ENCODE results near the gene MOBP.

MOBP gene

DNA sequence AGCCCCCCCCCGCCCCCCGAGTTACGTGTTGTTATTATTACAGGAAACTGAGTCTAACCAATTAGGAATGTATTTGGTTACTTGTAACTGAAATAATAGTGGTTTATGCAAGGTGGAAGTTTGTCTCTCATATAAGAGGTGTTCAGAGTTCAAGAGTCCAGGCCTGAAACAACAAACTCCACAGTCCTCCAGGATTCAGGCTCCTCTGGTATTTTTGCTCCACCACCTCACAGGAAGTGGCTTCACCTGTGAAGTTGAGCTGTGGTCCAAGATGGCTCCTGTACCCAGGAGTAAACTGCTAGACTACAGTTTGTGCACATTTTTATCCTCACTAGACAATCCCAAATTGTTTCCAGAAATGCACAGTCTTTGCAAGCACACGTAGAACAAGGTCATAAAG lies 27.3 kb downstream of the MOBP start:
- in situ Hi-C loops (cut with MboI; ENCODE audit: low sequenced_read_pairs), result no loop called here

DNA sequence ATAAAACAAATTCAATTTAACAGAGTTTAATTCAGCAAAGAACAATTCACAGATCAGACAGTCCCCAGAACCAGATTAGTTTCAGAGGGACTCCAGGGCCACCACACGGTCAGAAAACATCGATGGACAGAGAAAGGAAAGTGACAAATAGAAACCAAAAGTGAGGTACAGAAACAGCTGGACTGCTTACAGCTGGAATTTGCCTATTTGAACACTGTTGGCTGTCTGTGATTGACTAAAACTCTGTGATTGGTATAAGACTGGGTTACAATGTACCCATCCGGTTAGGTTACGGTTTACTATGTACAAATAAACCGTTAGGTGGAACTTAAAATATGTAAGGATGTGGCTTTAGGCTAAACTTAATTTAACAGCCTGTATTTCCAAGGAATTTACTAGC lies 30.3 kb downstream of the MOBP start:
- in situ Hi-C loops (cut with MboI; ENCODE audit: low sequenced_read_pairs), result no loop called here

GRCh38 chr3:39499651-39500273 lies 32.3 kb downstream of the MOBP start:
- in situ Hi-C loops (cut with MboI; ENCODE audit: low sequenced_read_pairs), result no loop called here

DNA sequence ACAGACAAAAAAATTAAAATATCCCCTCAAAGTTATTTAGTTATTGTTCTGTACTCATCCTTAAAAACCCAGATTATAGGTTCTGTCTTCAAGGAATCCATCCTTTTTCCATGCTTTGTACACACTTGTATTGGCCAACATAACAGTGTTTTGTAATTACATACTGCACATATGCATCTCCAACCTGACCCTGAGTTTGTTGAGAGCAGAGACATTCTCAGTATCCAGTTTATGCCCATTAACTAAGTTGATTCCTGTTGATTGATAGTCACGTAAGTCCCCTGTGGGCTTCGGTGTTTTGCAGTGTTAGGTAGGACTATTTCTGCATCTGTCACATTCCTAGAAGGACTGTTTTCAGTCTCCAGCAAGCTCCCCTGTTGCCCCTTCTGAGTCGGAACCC lies 33.6 kb downstream of the MOBP start:
- in situ Hi-C loops (cut with MboI; ENCODE audit: low sequenced_read_pairs), result no loop called here

- in situ Hi-C loops (cut with MboI; ENCODE audit: low sequenced_read_pairs), result no loop called here
Observed at GRCh38 chr3:39501968-39502837, 34.7 kb downstream of the MOBP start.

DNA sequence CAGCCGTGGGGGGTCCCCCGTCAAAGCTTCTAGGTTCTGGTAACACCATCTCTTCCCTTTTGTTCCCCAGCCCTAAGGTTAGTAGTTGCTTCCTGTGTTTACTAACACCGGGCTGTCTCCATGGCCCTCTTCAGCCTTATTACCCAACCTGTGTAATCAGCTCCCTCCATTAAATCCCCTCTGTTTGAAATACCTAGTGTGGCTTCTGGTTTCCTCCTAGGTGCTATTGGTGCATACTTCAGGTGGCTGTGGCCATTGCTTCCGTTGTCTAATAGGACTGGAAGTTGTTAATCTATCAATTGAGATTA lies 35.3 kb downstream of the MOBP start:
- in situ Hi-C loops (cut with MboI; ENCODE audit: low sequenced_read_pairs), result no loop called here

DNA sequence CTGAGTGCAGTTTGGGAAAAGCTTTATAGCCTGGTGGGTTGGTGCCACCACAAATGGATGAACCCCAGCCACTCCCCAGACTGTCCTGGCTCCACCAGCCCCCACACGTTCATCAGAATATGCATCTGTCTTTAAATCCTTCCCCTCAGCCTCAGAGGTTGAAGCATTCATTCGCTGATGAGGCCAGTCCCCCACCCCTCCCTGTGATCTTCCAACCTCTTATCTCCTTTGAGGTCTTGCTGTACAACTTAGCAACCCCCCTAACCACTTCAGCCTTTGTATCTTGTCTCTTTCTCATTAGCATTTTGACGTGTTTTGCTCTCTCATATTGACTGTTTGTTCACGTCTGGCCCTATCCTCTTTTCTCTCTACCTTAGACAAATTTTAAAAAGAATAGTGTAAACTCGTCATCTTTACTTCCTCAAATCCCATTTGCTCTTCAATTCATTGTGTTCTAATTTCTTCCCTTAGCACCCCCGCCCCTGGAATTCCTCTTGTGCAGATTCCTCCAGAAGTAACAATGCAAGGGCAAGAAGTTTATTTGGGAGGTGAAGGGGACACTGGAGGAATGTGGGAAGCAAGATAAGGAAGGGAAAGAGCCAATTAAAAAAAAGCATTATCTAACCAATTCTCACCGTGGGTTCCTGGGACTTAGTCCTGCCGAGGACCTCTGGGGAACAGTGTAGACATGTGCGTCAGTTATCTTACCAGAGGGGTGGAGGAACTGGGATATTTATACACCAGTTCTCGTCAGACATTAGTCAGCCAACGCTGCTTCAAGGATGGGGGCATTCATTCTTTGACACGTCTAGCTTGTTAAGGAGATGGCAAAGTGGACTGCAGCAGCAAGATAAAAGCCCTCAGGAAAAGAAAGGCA lies 38.6 kb downstream of the MOBP start:
- in situ Hi-C loops (cut with MboI; ENCODE audit: low sequenced_read_pairs), result no loop called here

- in situ Hi-C loops (cut with MboI; ENCODE audit: low sequenced_read_pairs), result no loop called here
Observed at GRCh38 chr3:39506863-39507262, 39.4 kb downstream of the MOBP start.

GRCh38 chr3:39513791-39514369 lies 46.4 kb downstream of the MOBP start:
- in situ Hi-C loops (cut with MboI; ENCODE audit: low sequenced_read_pairs), result no loop called here

- in situ Hi-C loops (cut with MboI; ENCODE audit: low sequenced_read_pairs), result no loop called here
Observed at GRCh38 chr3:39515681-39516441, 48.4 kb downstream of the MOBP start.

- in situ Hi-C loops (cut with MboI; ENCODE audit: low sequenced_read_pairs), result no loop called here
Observed at GRCh38 chr3:39519103-39519502, 51.6 kb downstream of the MOBP start.

GRCh38 chr3:39519554-39520288 lies 52.2 kb downstream of the MOBP start:
- in situ Hi-C loops (cut with MboI; ENCODE audit: low sequenced_read_pairs), result no loop called here

DNA sequence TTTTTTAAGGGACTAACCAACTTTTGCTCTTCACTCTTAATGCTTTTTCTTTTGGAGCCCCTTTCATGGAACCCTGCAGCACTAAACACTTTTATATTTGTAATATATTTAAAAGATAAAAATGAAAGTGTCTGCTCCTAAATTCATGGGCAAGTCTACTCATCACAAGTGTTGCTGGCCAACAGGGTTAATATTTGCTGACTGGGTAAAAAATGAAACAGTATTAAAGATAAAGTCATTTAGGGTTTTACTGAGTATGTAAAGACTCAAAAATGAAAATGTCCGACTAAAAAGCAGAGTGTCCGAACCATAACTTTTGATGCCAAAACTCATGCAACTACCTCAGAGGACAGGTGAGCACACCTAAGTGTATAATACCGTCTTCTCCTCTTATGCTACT lies 54.0 kb downstream of the MOBP start:
- in situ Hi-C loops (cut with MboI; ENCODE audit: low sequenced_read_pairs), result no loop called here

- in situ Hi-C loops (cut with MboI; ENCODE audit: low sequenced_read_pairs), result no loop called here
Observed at GRCh38 chr3:39524107-39524506, 56.6 kb downstream of the MOBP start.

DNA sequence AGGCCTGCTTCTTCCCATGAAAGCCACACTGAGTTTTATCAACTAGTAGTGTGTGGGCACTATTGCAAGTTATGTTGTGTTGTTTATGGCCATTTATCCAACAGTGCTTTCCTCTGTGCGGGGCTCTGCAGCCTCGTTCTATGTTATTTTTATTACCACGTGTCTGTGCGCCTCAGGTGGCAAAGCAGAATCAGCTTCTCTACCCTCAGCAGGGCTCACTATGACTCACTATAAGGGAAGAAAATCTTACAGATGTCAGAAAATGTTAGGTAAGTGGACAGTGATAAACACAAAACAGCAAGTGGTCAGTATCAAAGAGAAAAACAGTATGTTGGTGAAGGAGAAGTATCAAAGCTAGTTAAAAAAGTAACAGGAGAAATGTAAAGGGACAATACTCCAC lies 61.4 kb downstream of the MOBP start:
- in situ Hi-C loops (cut with MboI; ENCODE audit: low sequenced_read_pairs), result no loop called here

GRCh38 chr3:39529577-39529976 lies 62.1 kb downstream of the MOBP start:
- in situ Hi-C loops (cut with MboI; ENCODE audit: low sequenced_read_pairs), result no loop called here

- in situ Hi-C loops (cut with MboI; ENCODE audit: low sequenced_read_pairs), result no loop called here
Observed at GRCh38 chr3:39531066-39531465, 63.6 kb downstream of the MOBP start.

DNA sequence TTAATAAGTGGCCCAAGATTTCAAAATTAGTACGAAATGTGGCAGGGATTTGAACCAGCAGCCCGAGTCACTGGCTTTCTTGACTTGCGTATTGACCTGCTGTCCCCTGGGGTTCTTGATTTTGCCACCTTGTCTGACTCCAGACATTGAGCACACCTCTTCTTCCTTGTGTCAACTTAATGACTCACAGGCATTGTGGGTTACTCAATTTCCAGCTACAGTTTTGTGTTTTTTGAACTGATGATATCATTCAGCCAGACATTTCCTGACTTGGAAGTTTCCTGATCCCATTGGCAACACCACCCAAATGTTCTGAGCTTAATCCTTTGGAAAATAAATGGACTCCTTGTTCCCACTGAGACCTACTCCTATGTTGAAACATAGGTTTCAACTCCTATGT lies 64.2 kb downstream of the MOBP start:
- in situ Hi-C loops (cut with MboI; ENCODE audit: low sequenced_read_pairs), result no loop called here

- in situ Hi-C loops (cut with MboI; ENCODE audit: low sequenced_read_pairs), result no loop called here
Observed at GRCh38 chr3:39532777-39533176, 65.3 kb downstream of the MOBP start.

DNA sequence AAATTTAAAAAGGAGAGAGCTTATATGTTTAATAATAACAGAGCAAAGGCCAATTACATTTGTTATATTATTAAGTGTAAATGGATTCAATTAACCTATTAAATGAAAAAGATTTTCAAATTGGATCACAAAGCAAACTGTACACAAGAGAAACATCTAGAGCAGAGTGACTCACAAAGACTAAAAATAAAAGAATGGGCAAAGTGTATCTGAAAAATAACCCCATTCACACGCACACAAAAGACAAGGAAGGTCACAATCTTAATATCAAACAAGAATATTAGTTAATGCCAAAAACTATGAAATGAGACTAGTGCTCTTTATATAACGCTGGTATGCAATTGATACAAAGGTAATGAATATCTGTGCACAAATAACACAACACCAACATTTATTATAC lies 65.7 kb downstream of the MOBP start:
- in situ Hi-C loops (cut with MboI; ENCODE audit: low sequenced_read_pairs), result no loop called here
